SK-N-SH (cell line): Measurements from ENCODE around the gene PPP2R3B. TPM values are rescaled to one million over a fixed set of nuclear protein-coding genes. Genes with fewer than 3 reads are reported as not detected.

ENCODE experiments used
- CTCF ChIA-PET: fragments of 300-600, 350-600 bp; formaldehyde crosslinking; extraction: SDS; loops from one replicate; lab custom pipeline; 2021; lab: Yijun Ruan, JAX
- POLR2A ChIA-PET: fragments of 350-600 bp; sonication (Branson Sonifier 250); formaldehyde crosslinking; extraction: SDS; loops from one replicate; lab custom pipeline; 2020; ENCODE audit warnings: antibody characterized with exemption, inconsistent platforms; lab: Yijun Ruan, JAX
- DNase-seq: peaks from one replicate; pipeline ENCODE4 v3.0.0; 2012
- H2AFZ ChIP-seq: fragments of 200-600 bp; sonication (generic); 2 replicates; pipeline ENCODE4 v1.8.1; 2016; ENCODE audit warnings: antibody characterized with exemption, mild to moderate bottlenecking, low read depth
- H3F3A ChIP-seq: fragments of 200-600 bp; sonication (generic); replicated peaks from 2 replicates; pipeline ENCODE3; 2016; ENCODE audit warnings: antibody characterized with exemption, mild to moderate bottlenecking; ENCODE audit not compliant: insufficient read depth
- H3K27ac ChIP-seq, 2 experiments: fragments of 200-500 bp in 1 of 2; fragments of 200-600 bp in 1 of 2; sonication (Bioruptor generic) in 1 of 2; sonication (generic), shearing (Covaris generic) in 1 of 2; 2 replicates each; pipeline versions ENCODE4 v1.5.1 to v1.6.1; 2014 to 2016; ENCODE audit warnings: low read depth in 2 of 2, inconsistent platforms in 1 of 2, low read length in 1 of 2, mild to moderate bottlenecking in 1 of 2, mixed read lengths in 1 of 2
- H3K27me3 ChIP-seq: fragments of 200-600 bp; sonication (generic), shearing (Covaris generic); 2 replicates; pipeline ENCODE4 v1.6.1; 2016; ENCODE audit warnings: mixed run types; ENCODE audit not compliant: insufficient read depth
- H3K36me3 ChIP-seq, 2 experiments: fragments of 200-500 bp in 1 of 2; fragments of 200-600 bp in 1 of 2; sonication (Bioruptor generic) in 1 of 2; sonication (generic) in 1 of 2; replicated peaks in 1 of 2; 2 replicates each; pipeline versions ENCODE3 to v1.5.1; 2014 to 2016; ENCODE audit warnings: low read length in 1 of 2, mild to moderate bottlenecking in 1 of 2; ENCODE audit not compliant: insufficient read depth in 2 of 2, control insufficient read depth in 1 of 2
- H3K4me1 ChIP-seq, 2 experiments: fragments of 200-500 bp in 1 of 2; fragments of 200-600 bp in 1 of 2; sonication (Bioruptor generic) in 1 of 2; sonication (generic), shearing (Covaris generic) in 1 of 2; 2 replicates each; pipeline versions ENCODE4 v1.5.1 to v1.6.1; 2014 to 2016; ENCODE audit warnings: low read depth in 1 of 2, low read length in 1 of 2, mixed run types in 1 of 2; ENCODE audit not compliant: insufficient read depth in 2 of 2, control insufficient read depth in 1 of 2
- H3K4me2 ChIP-seq: fragments of 200-600 bp; sonication (generic), shearing (Covaris generic); 2 replicates; pipeline ENCODE4 v1.6.1; 2017; ENCODE audit warnings: mixed run types
- H3K4me3 ChIP-seq, 2 experiments: fragments of 200-500 bp in 1 of 2; fragments of 200-600 bp in 1 of 2; sonication (Bioruptor generic) in 1 of 2; sonication (generic), shearing (Covaris generic) in 1 of 2; 2 replicates each; pipeline versions ENCODE4 v1.5.1 to v1.8.1; 2014 to 2016; ENCODE audit warnings: low read depth in 2 of 2, inconsistent platforms in 1 of 2, low read length in 1 of 2, mild to moderate bottlenecking in 1 of 2, mixed read lengths in 1 of 2, moderate library complexity in 1 of 2
- H3K79me2 ChIP-seq: fragments of 200-600 bp; sonication (generic); 2 replicates; pipeline ENCODE4 v1.8.1; 2017; ENCODE audit warnings: mild to moderate bottlenecking; ENCODE audit not compliant: insufficient read depth
- H3K9ac ChIP-seq: fragments of 200-600 bp; sonication (generic); 2 replicates; pipeline ENCODE4 v1.6.1; 2017; ENCODE audit warnings: mixed run types
- H3K9me2 ChIP-seq: fragments of 200-600 bp; sonication (generic); 2 replicates; pipeline ENCODE4 v1.6.1; 2017; ENCODE audit warnings: mixed run types
- H3K9me3 ChIP-seq: fragments of 200-600 bp; sonication (generic); 2 replicates; pipeline ENCODE4 v1.6.1; 2017; ENCODE audit warnings: mixed run types, mild to moderate bottlenecking, moderate library complexity
- H4K20me1 ChIP-seq: fragments of 200-600 bp; sonication (generic); 2 replicates; pipeline ENCODE4 v1.6.1; 2017; ENCODE audit warnings: mild to moderate bottlenecking, mixed run types; ENCODE audit not compliant: insufficient read depth
- CHD2 ChIP-seq: fragments of 150-350 bp; IDR thresholded peaks from 2 replicates; pipeline ENCODE4 v1.6.1; 2018; ENCODE audit warnings: low read length; ENCODE audit not compliant: partially characterized antibody
- ELF1 ChIP-seq: IDR thresholded peaks from 2 replicates; pipeline ENCODE4 v1.4.0; 2012
- EP300 ChIP-seq, 2 experiments: IDR thresholded peaks; 2 replicates each; pipeline versions ENCODE4 v1.4.0 to v1.6.1; 2012; ENCODE audit warnings: borderline replicate concordance in 1 of 2, low read depth in 1 of 2, low read length in 1 of 2
- FOSL2 ChIP-seq: IDR thresholded peaks from 2 replicates; pipeline ENCODE4 v1.4.0; 2012; ENCODE audit warnings: low read depth, mild to moderate bottlenecking, moderate library complexity, borderline replicate concordance
- FOXM1 ChIP-seq: IDR thresholded peaks from 2 replicates; pipeline ENCODE4 v1.4.0; 2012; ENCODE audit warnings: low read depth, mild to moderate bottlenecking
- GABPA ChIP-seq: IDR thresholded peaks from 2 replicates; pipeline ENCODE4 v1.4.0; 2012; ENCODE audit warnings: low read depth, mild to moderate bottlenecking
- JUND ChIP-seq: IDR thresholded peaks from 2 replicates; pipeline ENCODE4 v1.4.0; 2012
- MEF2A ChIP-seq: IDR thresholded peaks from 2 replicates; pipeline ENCODE4 v1.4.0; 2012; ENCODE audit warnings: low read depth, borderline replicate concordance
- NFIC ChIP-seq: IDR thresholded peaks from 2 replicates; pipeline ENCODE4 v1.4.0; 2012; ENCODE audit warnings: borderline replicate concordance
- NRF1 ChIP-seq: IDR thresholded peaks from 2 replicates; pipeline ENCODE4 v1.6.1; 2012; ENCODE audit warnings: low read depth, mild to moderate bottlenecking, low read length
- RAD21 ChIP-seq: IDR thresholded peaks from 2 replicates; pipeline ENCODE4 v1.6.1; 2012; ENCODE audit warnings: mild to moderate bottlenecking, low read length
- RCOR1 ChIP-seq: fragments of 150-350 bp; IDR thresholded peaks from 2 replicates; pipeline ENCODE4 v1.6.1; 2017; ENCODE audit warnings: antibody characterized with exemption, low read length
- RFX5 ChIP-seq: IDR thresholded peaks from 2 replicates; pipeline ENCODE4 v1.6.1; 2012; ENCODE audit warnings: mild to moderate bottlenecking, improper control_type of control experiment, low read length
- SMC3 ChIP-seq: IDR thresholded peaks from 2 replicates; pipeline ENCODE4 v1.6.1; 2012; ENCODE audit warnings: low read depth, low read length, improper control_type of control experiment
- TAF1 ChIP-seq: IDR thresholded peaks from 2 replicates; pipeline ENCODE4 v1.6.1; 2012; ENCODE audit warnings: low read depth, mild to moderate bottlenecking, low read length, moderate library complexity, borderline replicate concordance
- YY1 ChIP-seq: IDR thresholded peaks from 2 replicates; pipeline ENCODE4 v1.4.0; 2012; ENCODE audit warnings: low read depth, mild to moderate bottlenecking
- WGBS: methylation state at CpG from one replicate; pipeline ENCODE4 v1.1.6; 2017; ENCODE audit warnings: low lambda C conversion rate; 5-methylcytosine and 5-hydroxymethylcytosine counted together
- polyA plus RNA-seq, 3 experiments: library from polyadenylated mRNA; depleted of rRNA; stranded (reverse); fragments of >200 nt; gene quantifications; 2 replicates each; pipeline ENCODE4 v1.2.3, GENCODE V29; 2012
- TF ChIP-seq, protein P1 (sequence below): IDR thresholded peaks from 2 replicates; pipeline ENCODE4 v1.4.0; 2012; ENCODE audit warnings: low read depth
- TF ChIP-seq, protein P2 (sequence below): IDR thresholded peaks from 2 replicates; pipeline ENCODE4 v1.4.0; 2012; ENCODE audit warnings: low read depth, borderline replicate concordance
- TF ChIP-seq, protein P3 (sequence below): IDR thresholded peaks from 2 replicates; pipeline ENCODE4; 2012
- TF ChIP-seq, protein P4 (sequence below): fragments of 150-350 bp; IDR thresholded peaks from 2 replicates; pipeline ENCODE4 v1.6.1; 2016; ENCODE audit warnings: mild to moderate bottlenecking, low read depth, low read length
- TF ChIP-seq, protein P5 (sequence below): fragments of 200-600 bp; sonication (generic); IDR thresholded peaks from 2 replicates; pipeline ENCODE4 v1.6.1; 2017; ENCODE audit warnings: antibody characterized with exemption, mild to moderate bottlenecking, moderate library complexity

PPP2R3B gene
- polyA plus RNA-seq, 1 of the 3 experiments (the other 2 are of a cell fraction), result 19.4 TPM

DNA sequence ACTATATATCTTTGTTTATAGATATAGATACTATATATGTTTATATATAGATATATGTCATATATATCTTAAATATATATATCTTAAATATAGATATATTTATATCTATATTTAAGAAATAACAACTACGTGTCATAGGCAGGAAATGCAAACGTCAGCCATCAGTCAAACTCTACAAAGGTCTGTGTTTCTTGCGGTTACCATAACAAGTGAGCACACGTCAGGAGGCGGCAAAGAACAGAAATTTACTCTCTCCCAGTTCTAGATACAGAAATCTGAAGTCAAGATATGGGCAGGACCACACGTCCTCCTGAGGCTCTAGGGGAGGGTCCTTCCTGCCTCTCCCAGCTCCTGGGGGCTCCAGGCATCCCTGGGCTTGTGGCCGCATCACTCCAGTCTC is 99.0 kb downstream of the PPP2R3B start:
- DNase-seq, result no peak
- TF ChIP-seq, protein P1, sequence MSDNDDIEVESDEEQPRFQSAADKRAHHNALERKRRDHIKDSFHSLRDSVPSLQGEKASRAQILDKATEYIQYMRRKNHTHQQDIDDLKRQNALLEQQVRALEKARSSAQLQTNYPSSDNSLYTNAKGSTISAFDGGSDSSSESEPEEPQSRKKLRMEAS, result no peak
- TF ChIP-seq RFX5 (no peak), NFIC (no peak), FOSL2 (no peak), CHD2 (no peak), NRF1 (no peak), FOXM1 (no peak), RCOR1 (no peak), ELF1 (no peak), YY1 (no peak), TAF1 (no peak), JUND (no peak), GABPA (no peak)
- TF ChIP-seq, protein P2, sequence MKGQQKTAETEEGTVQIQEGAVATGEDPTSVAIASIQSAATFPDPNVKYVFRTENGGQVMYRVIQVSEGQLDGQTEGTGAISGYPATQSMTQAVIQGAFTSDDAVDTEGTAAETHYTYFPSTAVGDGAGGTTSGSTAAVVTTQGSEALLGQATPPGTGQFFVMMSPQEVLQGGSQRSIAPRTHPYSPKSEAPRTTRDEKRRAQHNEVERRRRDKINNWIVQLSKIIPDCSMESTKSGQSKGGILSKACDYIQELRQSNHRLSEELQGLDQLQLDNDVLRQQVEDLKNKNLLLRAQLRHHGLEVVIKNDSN, result no peak
- TF ChIP-seq, protein P3, sequence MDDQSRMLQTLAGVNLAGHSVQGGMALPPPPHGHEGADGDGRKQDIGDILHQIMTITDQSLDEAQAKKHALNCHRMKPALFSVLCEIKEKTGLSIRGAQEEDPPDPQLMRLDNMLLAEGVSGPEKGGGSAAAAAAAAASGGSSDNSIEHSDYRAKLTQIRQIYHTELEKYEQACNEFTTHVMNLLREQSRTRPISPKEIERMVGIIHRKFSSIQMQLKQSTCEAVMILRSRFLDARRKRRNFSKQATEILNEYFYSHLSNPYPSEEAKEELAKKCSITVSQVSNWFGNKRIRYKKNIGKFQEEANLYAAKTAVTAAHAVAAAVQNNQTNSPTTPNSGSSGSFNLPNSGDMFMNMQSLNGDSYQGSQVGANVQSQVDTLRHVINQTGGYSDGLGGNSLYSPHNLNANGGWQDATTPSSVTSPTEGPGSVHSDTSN, result no peak
- TF ChIP-seq, protein P4, sequence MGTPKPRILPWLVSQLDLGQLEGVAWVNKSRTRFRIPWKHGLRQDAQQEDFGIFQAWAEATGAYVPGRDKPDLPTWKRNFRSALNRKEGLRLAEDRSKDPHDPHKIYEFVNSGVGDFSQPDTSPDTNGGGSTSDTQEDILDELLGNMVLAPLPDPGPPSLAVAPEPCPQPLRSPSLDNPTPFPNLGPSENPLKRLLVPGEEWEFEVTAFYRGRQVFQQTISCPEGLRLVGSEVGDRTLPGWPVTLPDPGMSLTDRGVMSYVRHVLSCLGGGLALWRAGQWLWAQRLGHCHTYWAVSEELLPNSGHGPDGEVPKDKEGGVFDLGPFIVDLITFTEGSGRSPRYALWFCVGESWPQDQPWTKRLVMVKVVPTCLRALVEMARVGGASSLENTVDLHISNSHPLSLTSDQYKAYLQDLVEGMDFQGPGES, result no peak
- TF ChIP-seq, all 33 proteins: peak for 0

DNA sequence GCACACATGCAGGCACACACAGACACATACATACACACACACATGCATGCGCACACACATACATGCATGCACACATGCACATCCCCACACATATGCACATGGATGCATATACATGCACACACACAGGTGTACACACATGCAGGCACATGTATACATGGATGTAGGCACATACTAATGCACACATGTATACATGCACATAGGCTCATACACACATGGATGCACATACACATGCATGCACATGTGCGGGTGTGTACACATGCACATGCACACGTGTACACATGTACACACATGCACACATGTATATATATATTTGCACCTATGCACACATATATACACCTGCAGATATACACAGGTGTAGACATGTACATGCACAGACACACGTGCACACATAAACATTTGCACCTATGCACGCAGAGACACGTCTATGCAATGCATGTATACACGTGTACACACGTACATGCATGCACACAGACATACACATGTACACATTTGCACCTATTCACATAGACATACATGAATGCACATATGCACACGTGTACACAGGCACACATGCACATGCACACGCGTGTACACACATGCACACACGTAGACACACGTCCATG is 101.5 kb downstream of the PPP2R3B start:
- Histone ChIP-seq H3K27ac (no peak overlapping the region), H3K4me1 (peaks cover 0 to 5% of the 10 kb centered on the region in 2 experiments; a peak in 2 of 4 replicates), H3K9ac (no peak overlapping the region), H3K9me3 (no peaks in the 10 kb centered on the region), H4K20me1 (no peaks in the 10 kb centered on the region), H3K79me2 (peaks cover 11% of the 10 kb centered on the region; the same call in 1 of the 2 replicates), H2AFZ (no peak overlapping the region), H3K36me3 (peaks cover 3 to 11% of the 10 kb centered on the region in 2 experiments), H3K4me2 (no peak overlapping the region), H3K4me3 (no peak overlapping the region), H3F3A (peaks cover 14% of the 10 kb centered on the region), H3K9me2 (no peaks in the 10 kb centered on the region), H3K27me3 (no peaks in the 10 kb centered on the region)
- 93% methylated on average over 13 of the region's 13 CpGs for WGBS
- no peak for DNase-seq
- CTCF ChIA-PET, result no interaction called here
- POLR2A ChIA-PET, result no interaction called here
- TF ChIP-seq RCOR1 (no peak), MEF2A (no peak), ELF1 (no peak), JUND (no peak), RAD21 (no peak), SMC3 (no peak), EP300 (IDR thresholded peaks at IDR 0.05; ENCODE audit: borderline replicate concordance in 1 of 2, low read depth in 1 of 2, low read length in 1 of 2) (no peak)
- TF ChIP-seq, protein P5, sequence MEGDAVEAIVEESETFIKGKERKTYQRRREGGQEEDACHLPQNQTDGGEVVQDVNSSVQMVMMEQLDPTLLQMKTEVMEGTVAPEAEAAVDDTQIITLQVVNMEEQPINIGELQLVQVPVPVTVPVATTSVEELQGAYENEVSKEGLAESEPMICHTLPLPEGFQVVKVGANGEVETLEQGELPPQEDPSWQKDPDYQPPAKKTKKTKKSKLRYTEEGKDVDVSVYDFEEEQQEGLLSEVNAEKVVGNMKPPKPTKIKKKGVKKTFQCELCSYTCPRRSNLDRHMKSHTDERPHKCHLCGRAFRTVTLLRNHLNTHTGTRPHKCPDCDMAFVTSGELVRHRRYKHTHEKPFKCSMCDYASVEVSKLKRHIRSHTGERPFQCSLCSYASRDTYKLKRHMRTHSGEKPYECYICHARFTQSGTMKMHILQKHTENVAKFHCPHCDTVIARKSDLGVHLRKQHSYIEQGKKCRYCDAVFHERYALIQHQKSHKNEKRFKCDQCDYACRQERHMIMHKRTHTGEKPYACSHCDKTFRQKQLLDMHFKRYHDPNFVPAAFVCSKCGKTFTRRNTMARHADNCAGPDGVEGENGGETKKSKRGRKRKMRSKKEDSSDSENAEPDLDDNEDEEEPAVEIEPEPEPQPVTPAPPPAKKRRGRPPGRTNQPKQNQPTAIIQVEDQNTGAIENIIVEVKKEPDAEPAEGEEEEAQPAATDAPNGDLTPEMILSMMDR, result no peak
- TF ChIP-seq, protein P2, result no peak
- TF ChIP-seq, protein P4, result no peak

More for the DNA sequence above, 99.0 kb downstream of the PPP2R3B start:
- Histone ChIP-seq H3K4me1 (no peaks in the 10 kb centered on the region), H3K36me3 (peaks cover 3 to 17% of the 10 kb centered on the region in 2 experiments), H2AFZ (no peak overlapping the region), H3K79me2 (peaks cover 6% of the 10 kb centered on the region; the same call in 1 of the 2 replicates), H3K9me2 (no peaks in the 10 kb centered on the region), H3K9me3 (no peaks in the 10 kb centered on the region), H4K20me1 (no peaks in the 10 kb centered on the region), H3K4me2 (no peak overlapping the region), H3K27me3 (no peaks in the 10 kb centered on the region), H3K27ac (no peak overlapping the region), H3K9ac (no peak overlapping the region), H3F3A (peaks cover 9% of the 10 kb centered on the region), H3K4me3 (no peak overlapping the region)
- ChIA-PET POLR2A (no interaction called here), CTCF (no interaction called here)
- WGBS, result 91% methylated on average over 7 of the region's 7 CpGs
